ENCODE data around the gene GDF10.

Gene GDF10

DNA sequence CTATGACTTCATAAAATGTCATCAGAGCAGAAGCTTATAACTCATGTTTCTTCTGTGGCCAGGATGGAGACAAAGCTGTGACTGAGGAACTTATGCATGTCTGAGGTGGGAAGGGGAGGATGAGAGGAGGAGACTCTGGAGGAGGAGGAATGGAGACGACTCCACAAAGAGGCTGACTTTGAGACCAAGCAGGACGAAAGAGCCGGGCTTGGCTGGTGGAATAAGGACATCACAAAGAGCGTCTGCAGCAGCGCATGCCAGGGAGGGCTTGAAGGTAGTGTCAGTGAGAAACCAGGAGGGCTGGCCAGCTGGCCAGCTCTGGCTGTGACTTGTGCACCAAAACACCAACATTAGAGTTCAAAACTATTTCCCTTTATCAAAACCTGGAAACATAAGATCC is 16.1 kb downstream of the GDF10 start:
- DNase-seq (ENCODE audit: low read depth), result no peak

DNA sequence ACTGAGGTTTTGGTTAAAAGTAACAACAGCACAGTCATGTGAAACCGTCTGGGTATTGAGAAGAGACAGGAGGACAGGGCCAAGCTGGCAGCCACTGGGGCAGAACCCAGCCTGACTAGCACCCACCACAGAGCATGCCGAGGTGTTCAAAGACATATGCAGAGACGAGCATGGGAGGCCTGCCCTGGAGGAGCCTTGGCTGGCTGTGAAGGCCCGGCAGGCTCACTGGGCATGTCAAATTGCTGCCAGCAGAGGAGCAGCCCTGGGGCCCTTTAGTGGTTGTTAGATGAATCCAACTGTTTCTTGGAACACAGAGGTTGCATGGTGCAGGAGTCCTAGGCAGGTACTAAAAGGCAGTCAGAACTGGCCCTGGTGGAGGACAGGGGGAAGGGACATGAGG is 17.3 kb downstream of the GDF10 start:
- no peak for DNase-seq (ENCODE audit: low read depth)

DNA sequence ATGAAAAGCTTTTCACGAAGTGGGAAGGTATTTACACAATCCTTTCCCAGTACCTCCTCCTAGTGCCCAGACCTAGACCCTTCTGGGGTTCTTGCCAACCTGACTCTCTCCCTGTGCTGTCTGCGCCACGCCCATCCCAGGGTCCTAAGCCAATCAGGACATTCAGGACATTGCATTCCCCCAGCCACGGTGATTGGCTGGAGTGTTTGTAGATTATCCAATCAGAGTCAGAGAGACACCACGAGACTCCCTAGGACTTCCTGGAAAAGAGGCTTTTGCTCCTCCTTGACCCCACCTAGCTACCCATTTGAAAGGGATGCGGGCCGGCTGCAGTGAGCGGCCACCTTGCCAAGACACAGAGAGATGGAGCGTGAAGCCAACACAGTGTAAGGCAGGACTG is 18.7 kb downstream of the GDF10 start:
- DNase-seq (ENCODE audit: low read depth), result no peak

GRCh38 chr10:47319784-47320183 is 19.8 kb downstream of the GDF10 start:
- no peak for DNase-seq (ENCODE audit: low read depth)

DNA sequence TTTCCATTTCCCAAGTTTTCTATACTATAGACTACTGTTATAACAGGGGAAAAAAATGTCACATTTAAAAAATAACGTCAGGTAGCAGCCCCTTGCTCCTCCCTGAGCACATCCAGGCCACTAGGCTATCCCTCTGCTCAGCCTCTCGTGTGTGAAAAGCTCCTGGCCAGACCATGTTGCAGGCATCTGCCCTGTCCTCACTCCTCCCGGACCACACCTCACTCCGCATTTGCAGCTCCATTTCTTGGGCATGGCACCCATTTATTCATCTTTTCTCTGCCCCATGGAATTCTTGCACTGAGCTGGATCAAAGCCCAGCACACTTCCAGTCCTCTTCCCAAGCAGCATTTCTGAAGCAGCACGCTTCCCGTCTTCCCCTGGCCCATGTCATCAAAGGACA is 20.8 kb downstream of the GDF10 start:
- DNase-seq (ENCODE audit: low read depth), result no peak

- DNase-seq (ENCODE audit: low read depth), result no peak
Observed at GRCh38 chr10:47321521-47322195, 21.7 kb downstream of the GDF10 start.

DNA sequence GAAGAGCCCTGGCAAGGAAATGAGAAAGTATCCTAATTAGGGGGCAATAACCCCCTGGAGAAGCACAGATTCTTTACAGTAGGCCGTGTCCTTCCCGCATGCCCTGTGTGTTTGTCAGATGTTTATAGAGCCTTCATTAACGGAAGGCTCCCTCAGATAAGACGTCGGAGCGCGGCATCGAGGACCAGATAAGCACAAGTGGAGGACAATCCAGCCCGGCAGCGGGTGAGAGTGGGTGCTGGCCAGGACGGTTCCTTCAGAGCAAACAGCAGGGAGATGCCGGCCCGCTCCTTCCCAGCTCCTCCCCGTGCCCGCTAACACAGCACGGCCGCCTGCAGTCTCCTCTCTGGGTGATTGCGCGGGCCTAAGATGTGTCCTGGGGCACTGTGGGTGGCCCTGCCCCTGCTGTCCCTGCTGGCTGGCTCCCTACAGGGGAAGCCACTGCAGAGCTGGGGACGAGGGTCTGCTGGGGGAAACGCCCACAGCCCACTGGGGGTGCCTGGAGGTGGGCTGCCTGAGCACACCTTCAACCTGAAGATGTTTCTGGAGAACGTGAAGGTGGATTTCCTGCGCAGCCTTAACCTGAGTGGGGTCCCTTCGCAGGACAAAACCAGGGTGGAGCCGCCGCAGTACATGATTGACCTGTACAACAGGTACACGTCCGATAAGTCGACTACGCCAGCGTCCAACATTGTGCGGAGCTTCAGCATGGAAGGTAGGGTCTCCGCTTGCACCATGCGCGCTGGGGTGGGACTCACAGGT is 22.5 kb downstream of the GDF10 start, which contains the start of gene GDF2:
GDF2 (plus strand) TSS at position 155 of the 762 bp plus-strand sequence; CDS start at position 370, 215 bp downstream.
- no peak for DNase-seq (ENCODE audit: low read depth)

GRCh38 chr10:47323087-47323486 is 23.1 kb downstream of the GDF10 start:
- DNase-seq (ENCODE audit: low read depth), result no peak

DNA sequence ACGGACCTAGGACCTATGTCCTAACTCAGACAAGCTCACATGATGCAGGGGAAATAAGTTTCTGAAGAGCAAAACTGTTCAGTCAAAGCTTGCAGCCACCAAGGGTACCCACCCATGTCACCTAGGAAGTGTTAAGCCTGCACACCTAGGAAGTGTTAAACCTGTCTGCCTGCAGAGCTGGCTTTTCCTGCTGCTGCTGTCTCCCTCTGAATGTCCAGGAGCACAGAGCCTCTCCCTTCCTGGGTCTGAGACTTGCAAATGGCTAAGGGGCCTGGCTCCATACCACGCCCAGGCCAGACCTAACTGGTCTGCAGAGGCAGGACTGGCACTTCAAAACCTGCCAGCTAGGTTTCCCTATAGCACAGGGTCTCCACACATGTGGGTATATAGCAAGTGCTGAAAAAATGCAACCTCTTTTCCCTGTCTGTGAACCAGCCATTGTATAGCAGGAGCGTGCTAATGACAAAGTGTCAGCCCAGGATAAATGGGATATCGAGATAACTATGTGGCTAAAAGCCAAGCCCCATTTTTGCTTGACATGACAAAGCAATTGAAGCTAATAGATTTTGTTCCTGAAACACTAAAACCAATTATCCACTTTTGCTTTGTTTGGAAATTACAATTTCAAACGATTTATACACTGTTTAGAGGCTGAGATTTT is 23.8 kb downstream of the GDF10 start:
- no peak for DNase-seq (ENCODE audit: low read depth)

DNA sequence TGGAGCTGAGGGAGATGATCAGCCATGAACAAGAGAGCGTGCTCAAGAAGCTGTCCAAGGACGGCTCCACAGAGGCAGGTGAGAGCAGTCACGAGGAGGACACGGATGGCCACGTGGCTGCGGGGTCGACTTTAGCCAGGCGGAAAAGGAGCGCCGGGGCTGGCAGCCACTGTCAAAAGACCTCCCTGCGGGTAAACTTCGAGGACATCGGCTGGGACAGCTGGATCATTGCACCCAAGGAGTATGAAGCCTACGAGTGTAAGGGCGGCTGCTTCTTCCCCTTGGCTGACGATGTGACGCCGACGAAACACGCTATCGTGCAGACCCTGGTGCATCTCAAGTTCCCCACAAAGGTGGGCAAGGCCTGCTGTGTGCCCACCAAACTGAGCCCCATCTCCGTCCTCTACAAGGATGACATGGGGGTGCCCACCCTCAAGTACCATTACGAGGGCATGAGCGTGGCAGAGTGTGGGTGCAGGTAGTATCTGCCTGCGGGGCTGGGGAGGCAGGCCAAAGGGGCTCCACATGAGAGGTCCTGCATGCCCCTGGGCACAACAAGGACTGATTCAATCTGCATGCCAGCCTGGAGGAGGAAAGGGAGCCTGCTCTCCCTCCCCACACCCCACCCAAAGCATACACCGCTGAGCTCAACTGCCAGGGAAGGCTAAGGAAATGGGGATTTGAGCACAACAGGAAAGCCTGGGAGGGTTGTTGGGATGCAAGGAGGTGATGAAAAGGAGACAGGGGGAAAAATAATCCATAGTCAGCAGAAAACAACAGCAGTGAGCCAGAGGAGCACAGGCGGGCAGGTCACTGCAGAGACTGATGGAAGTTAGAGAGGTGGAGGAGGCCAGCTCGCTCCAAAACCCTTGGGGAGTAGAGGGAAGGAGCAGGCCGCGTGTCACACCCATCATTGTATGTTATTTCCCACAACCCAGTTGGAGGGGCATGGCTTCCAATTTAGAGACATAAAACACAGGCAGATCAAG is 25.6 kb downstream of the GDF10 start:
- no peak for DNase-seq (ENCODE audit: low read depth)

- no peak for DNase-seq (ENCODE audit: low read depth)
Observed at GRCh38 chr10:47326306-47326926, 26.4 kb downstream of the GDF10 start.

DNA sequence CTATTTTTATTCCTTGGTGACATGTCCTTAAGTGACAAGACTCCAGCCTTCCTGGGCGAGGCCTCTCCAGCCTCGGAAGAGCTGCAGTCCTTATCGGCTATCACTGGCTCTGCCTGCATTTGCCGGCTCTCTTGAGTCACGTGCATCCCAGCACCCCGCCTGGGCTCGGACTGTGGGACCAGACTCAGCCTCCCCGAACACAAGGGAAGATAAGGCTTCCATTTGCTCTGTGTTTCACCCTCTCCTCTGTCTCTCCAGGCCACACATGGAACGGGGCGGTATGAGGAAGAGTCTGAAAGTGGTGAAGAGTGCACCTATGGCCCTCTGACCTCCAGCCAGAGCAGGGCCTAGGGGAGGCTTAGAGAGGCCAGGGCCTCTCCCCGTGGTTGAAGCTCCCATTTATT is 26.9 kb downstream of the GDF10 start:
- no peak for DNase-seq (ENCODE audit: low read depth)

GRCh38 chr10:47329855-47330254 is 29.9 kb downstream of the GDF10 start:
- DNase-seq (ENCODE audit: low read depth), result no peak

DNA sequence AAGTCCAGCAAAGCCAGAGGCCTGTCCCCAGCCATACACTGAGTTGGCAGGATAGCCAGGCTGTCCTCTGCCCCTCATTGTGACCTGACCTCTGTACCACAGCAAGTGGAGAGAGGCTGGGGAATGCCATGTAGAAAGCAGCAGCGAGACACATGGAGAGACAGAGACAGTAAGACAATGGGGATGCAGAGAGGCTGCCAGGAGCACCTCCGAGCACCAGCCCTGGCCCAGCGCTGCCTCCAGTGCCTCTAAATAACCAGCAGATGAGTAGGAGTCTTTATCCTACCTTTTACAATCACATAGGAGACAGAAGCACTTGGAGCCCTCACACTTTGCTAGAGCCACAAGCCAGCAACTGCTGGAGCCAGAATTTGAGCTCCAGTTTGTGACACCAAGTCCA is 30.4 kb downstream of the GDF10 start:
- DNase-seq (ENCODE audit: low read depth), result no peak

DNA sequence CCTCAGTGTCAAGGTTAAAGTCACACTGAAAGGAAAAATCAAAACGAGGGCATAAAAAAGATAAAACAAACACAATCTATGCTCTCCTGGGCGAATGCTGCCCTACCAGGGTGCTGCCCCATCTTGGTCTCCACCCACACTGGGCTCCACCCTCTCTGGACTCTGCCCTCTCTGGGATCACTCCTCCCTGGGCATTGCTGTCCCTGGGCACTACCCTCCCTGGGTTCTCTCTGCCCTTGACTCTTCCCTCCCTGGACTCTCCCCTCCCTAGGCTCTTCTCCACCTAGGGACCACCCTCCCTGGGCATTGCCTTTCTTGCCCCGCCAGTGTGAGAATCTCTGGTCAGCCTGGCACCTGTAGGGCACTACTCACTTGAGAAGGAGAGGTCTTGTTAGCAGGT is 30.8 kb downstream of the GDF10 start:
- no peak for DNase-seq (ENCODE audit: low read depth)

GRCh38 chr10:47331491-47331890 is 31.5 kb downstream of the GDF10 start:
- no peak for DNase-seq (ENCODE audit: low read depth)

DNA sequence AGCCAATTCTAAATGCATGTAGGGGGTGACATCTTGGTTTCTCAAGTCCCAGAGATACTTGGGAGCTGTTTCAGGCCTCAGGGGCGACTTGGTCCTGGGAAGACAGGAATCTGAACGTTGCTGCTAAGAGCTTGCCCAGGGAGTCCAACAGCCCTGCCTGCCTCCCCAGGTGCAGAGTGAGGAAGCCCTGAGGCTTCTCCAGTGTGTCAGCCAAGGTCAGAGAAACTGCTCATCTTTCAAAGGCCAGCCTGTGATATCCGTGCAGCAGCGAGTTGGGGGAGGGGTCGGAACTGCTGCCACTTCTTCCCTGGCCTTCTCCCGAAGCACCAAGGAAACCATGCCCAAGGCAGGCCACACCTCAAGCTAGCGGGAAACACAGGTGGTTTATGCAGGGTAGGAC is 32.0 kb downstream of the GDF10 start:
- no peak for DNase-seq (ENCODE audit: low read depth)

- no peak for DNase-seq (ENCODE audit: low read depth)
Observed at GRCh38 chr10:47332371-47332770, 32.4 kb downstream of the GDF10 start.

DNA sequence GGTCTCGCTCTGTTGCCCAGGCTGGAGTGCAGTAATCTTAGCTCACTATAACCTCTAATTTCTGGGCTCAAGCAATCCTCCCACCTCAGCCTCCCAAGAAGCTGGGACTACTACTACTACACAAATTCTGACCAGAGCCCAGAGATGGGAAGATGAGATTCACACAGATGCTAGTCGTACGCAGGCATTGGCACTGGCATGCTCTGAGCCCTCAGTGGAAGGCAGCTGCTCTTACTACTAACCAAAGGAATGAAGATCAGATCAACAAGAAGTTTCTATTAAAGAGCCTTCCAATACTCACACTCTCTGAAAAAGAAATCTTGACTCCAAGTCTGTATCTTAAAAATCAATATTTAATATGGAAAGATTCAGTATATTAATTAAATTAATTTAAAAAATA is 32.9 kb downstream of the GDF10 start:
- no peak for DNase-seq (ENCODE audit: low read depth)

DNA sequence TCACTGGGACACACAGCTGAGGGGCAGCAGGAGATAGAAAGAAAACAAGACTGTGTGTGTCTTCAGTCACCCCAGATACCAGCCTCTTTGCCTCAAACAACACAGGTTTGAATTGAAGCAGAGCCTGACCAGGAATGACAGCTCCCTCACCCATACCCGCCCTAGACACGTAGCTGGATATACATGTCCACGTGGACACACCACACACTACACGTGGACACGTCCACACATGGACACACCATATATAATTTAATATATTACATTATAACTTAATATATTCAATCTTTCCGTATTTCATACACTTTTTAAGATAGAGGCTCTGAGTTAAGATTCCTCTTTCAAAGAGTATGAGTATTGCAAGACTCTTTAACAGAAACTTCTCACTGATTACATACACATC is 33.5 kb downstream of the GDF10 start:
- DNase-seq (ENCODE audit: low read depth), result no peak

- no peak for DNase-seq (ENCODE audit: low read depth)
Observed at GRCh38 chr10:47334466-47335295, 34.7 kb downstream of the GDF10 start.

All from fibroblast of the conjunctiva (primary cell).